ENCODE results near the gene GPR132.
A peak's percentile ranks its signal among the peaks of the same experiment; 100 is the strongest.

GPR132 gene

DNA sequence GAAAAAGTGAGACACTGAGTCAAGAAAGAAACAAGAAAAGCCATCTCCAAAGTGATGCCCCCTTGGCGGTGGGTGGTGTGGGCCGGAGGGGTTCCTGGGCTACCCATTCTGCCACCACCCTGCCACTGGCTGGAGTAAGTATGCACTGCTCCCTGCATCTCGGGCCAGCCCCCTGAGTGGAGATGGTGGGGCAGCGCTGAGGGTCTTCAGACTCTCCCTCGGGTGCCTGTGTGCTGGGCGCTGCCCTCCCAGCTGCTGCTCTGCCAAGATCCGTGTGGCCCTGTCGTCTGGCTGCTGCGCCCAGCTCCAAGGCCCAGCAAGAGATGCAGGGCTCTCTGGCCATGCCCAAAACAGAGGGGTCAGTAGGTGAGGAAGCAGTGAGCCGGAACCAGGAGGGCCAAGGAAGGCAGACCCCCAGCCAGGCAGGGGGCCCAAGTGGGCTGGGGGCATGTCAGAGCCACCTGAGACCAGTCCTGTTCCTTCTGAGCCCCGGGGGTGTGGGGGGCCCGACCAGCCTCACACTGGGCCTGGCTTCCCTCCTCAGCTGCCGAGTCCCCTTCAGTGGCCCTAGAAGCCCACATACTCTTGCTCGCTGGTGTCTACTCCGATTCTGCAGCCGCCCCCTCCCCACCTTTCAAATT lies 5.2 kb downstream of the GPR132 start:
- no peak for DNase-seq

DNA sequence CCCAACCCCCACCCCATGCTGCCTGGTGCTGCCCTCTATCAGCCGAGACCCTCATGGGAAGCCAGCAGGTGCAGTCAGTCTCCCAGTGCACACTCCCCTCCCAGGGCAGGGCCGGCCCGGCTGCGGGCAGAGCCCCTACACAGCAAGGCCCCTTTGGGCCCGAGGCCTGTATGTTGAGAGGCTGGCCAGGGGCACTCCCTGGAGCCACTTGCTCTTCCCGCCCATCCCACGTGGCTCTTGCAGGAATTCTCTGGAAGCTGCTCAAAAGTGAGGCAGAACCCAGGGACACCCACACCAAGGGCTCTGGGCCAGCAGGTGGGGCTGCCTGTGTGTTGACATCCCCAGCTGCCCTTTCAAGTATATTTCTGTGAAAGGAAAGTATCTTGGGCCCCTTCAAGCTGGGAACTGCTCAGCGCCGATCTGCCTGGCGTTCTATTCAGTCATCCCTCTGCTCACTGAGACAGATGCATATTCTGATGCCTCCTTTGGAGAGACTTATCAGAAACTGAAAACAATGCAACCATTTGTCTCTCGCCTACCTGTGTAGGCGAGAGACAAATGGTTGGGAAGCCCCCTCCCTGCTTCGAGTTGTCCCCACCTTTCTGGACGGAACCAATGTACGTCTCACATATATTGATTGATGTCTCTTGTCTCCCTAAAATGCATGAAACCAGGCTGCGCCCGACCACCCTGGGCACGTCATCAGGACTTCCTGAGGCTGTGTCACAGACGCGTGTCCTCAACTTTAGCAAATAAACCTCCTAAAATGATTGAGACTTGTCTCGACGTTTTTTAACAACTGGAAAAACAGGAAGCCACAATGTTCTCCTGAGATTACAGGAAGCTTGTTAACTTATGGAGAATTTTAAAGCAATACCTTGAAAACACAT lies 6.0 kb downstream of the GPR132 start:
- no peak for DNase-seq

DNA sequence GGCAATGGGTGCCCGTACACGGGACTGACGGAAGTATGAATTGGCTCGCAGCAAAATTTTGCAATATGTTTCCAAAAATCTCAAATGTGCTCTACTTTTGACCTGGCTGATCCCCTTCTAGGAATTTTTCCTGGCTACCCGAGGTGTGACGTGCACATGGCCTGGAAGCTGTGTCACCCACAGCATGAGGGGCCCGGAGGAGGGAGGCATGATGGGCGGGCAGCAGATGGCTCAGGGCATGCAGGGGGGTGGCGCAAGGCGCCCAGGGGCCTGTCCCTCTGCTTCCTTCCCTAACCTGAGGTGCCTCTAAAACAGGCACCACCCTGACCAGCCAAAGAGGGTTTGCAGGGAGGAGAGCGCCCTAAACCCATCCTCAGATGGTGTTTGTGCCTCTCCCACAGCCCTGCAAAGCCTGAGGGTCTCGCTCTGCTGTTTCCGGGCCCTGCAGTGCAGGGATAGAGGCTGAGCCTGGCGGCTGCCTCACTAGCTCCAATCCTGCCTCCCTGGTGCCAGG lies 6.7 kb downstream of the GPR132 start:
- DNase-seq, result no peak

DNA sequence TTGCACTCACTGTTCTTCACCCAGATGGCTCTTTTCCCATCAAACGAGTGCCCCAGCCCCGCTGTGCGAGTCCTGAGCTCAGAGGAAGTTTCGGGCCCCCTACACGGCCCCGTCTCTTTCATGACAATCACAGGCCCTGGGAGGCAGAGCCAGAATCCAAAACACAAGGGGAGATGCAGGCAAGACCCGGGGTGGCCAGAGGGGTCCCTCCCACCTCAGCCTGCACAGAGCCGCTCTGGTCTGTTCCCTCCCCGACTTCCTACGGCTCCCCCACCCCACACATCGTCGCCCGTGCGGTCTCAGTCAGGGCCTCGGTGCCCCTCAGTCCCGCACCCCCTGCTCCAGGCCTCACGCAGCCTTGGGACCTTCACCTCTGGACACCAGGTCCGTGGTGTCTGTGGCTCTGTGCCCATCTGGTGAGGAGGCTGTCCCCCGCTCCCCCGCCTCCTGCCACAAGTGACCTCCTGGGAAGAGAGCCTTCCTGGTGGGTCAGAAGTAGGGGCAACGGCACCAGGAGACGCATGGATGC lies 8.9 kb downstream of the GPR132 start:
- no peak for DNase-seq

DNA sequence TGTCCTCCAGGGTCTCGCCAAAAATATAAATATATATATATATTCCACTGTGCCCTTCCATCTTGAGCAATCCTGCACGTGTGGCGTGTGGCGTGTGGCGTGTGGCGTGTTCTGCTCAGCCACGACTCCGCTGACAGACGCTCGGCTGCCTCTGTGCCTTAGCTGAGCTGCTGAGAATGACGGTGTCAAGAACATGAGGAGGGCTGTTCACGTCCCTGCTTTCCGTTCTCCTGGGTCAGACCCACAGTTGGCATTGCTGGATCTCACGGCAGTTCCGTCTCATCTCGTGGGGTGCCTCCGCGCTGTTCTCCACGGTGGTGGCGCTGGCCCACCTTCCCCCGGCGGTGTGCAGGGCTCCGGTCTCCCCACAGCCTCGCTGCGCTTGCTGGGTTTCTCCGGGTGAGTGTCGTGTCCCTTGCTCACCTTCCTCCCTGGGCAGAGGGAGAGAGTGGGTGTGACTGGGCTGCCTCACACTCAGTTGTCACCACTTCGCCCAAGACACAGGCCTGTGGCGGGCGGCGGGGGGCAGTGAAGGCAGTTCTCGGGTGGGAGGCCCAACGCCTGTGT lies 9.4 kb downstream of the GPR132 start:
- no peak for DNase-seq

DNA sequence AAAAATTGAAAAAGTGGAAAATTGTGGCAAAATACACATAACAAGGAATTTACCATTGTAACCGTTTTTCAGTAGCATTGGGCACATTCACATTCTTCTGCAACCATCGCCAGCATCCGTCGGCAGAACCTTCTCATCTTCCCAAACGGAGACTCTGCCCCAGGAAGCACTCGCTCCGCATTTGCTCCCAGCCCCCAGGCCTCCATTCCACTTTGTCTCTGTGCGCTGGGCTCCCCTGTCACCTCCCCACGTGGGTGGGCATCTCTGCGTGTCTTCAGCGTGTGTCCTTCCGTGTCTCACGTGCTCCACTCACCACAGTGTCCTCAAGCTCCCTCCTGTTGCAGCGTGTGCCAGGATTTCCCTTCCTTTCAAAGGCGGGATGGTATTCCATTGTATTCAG lies 9.9 kb downstream of the GPR132 start:
- DNase-seq, result no peak

DNA sequence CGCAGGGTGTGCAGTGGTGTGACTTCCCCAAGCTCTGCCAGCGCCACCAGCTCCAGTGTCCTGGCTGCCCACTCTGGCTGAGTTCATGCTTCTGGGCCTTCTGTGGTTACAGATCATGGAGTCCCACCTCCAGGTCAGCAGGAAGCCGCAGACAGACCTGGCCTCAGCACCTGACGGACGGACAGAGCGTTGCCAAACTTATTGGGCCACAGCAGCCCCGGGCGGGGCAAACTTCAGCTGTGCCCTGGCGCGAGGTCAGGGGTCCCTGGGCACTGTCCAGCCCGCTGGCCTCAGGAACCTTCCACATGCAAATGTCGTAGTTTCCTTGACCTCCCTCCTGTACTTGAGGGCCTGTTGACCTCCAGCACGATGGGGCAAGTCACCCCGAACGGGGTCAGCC lies 11.2 kb downstream of the GPR132 start:
- DNase-seq, result no peak

DNA sequence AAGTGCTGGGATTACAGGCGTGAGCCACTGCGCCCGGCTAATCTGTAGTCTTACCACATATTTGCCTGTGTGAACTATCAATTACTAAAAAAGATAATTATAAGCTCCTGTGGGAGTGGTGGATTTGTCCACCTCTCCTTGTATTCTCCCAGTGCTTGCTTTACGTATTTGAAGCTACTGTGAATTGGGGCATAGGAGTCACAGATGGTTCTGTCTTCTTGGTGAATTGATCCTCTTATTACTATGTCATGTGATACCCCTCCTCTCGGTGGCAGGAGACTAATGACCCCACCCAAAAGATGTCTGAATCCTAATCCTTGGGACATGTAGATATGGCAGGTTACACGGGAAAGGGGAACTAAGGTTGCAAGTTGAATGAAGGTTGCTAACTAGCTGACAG lies 11.8 kb downstream of the GPR132 start:
- no peak for DNase-seq

DNA sequence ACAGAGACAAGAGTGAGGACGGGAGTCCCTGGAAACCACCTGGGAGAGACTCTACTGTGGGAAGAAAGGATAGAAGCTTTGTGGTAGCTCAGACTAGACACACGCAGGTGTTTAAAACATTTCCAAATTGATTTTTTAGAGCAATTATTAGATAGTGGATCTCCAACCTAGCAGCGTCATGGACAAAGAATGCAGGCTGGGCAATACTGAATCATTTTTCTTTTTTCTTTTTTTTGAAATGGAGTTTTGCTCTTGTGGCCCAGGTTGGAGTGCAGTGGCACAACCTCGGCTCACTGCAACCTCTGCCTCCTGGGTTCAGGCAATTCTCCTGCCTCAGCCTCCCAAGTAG lies 13.1 kb downstream of the GPR132 start:
- DNase-seq, result no peak

DNA sequence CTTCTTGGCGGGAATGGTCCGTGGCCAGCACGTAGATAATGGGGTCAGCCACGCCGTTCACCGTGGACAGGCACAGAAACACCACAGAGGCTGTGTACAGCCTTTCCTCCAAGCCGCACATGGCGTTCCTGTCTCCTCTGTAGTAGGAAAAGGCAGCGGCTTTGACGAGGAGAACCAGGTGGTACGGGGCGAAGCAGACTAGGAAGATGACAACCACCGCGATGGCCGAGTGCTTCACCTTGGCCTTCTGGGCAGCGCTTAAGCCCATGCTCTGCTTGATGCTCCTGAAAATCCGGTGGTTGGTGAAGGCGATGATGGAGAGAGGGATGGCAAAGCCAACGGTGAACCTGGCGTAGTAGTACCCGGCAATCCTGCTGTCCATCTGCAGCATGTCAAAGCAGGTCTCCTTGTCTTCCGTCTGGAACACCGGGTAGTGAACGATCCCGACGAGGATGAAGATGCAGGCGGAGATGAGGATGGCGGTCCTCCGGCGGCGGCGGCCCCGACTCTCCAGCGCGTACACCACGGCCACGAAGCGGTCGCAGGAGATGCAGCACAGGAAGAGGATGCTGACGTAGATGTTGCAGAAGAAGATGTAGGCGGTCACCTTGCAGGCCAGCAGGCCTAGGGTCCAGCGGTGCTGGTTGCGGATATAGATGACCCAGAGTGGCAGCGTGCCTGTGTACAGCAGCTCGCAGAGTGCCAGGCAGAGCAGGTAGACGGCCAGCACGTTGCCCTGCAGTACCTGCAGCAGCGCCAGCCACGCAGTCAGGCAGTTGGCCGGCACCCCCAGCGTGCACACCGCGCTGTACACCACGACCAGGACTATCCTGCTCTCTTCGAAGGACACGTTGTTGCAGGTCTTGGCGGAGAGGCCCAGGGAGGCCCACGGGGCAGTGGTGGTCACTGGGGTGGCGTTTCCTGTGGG lies 13.8 kb downstream of the GPR132 start:
- DNase-seq, result no peak

DNA sequence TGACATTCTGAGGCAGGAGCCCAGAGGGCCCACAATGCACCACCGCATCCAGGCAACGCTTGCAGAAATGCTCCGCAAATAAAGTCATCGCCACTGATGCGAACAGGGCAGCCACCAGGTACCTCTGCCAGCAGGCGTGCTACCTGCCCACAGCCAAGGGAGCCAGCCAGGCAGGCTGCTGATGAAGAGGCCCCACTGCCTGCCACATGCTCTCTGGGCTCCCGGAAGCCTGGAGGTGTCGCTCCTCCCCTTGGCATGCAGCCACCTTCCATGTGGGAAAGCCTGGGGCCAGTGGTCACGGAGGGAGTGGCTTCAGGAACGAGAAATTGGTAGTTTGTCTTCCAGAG lies 14.7 kb downstream of the GPR132 start:
- peak; percentile 46 for DNase-seq

DNA sequence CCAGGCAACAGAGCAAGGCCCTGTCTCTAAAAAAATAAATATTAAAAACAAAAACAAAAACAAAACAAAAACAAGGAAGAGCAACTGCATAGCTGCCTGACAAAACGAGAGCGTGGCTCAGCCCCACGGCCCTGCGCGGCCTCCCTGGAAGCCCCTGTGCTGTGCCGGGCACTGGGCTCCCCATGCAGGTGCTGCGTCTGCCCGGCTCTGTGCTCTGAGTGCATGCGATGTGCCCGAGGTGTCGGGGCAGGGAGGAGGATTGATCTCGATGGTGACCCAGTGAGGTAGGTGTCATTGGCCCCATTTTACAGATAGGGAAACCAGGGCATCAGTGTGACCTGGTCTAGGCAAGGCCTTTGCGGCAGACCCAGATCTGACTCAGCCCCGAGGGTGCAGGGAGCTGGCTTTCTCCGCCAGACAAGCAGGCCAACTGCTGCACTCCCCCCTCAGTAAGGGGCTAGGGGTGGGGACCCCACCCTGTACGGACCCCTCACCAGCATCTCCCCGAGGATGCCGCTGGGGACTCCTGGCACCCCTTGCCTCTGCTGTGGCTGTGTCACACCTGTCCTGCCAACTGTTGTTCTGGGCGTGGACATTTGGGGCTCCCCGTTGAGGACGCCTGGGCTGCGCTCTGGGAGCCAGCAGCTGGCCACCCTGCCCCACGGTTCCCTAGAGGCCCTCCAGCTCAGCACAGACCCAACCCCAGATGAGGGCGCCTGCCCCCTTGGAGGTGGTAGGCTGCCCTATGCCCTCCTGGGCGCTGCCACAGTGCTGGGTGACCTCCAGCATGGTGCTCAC lies 15.3 kb downstream of the GPR132 start:
- no peak for DNase-seq

DNA sequence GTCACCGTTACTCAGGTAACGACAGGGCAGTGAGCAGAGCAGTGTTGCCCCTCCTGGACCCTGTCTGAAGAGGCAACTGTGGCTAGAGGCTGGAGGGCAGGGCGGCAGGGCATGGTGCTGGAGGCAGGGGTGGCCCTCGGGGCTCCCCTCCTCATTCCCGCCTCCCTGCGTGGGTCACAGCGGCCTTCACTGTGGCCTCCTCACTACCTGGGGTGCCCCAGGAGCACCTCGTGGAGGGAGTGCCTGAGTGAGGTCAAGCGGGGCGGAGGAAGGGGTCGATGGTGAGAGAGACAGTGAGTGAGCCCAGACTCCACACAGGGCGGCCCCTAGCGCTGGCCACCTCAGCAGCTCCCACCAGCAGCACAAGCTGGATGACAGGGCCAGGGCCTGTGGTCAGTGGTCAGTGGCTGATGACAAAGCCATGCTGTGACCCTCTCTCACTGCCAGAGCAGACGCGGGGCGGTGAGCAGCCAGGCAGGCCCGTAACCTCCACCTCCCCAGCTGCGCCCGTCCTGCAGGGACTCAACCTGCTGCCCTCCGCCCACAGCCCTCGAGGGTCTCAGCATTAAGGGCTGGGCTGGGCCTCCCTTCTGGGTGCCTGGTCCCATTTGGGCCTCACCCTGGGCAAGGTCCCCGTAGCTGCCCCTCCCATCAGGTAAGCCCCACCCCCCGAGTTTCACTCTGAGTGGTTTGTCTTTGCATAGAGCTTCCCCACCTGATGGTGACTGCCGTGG lies 17.8 kb downstream of the GPR132 start:
- DNase-seq, result no peak

DNA sequence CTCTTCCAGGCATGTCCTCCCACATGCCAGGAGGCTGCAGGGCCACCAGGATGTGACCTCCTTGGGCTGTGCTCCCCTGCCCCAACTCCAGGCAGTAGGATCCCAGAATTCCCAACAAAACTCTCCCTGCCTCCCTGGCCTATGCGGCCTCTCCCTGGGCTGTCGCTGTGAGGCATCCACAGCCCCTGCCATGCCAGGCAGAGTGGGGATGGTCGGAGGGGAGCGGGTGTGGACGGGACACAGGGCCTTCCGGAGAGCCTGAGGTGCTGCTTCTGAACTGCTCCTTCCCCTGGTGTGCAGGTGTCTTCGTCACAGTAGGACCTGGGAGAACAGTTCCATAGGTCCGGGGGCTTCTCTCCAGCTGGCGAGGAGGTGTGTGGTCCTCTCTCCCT lies 18.3 kb downstream of the GPR132 start:
- DNase-seq, result no peak

DNA sequence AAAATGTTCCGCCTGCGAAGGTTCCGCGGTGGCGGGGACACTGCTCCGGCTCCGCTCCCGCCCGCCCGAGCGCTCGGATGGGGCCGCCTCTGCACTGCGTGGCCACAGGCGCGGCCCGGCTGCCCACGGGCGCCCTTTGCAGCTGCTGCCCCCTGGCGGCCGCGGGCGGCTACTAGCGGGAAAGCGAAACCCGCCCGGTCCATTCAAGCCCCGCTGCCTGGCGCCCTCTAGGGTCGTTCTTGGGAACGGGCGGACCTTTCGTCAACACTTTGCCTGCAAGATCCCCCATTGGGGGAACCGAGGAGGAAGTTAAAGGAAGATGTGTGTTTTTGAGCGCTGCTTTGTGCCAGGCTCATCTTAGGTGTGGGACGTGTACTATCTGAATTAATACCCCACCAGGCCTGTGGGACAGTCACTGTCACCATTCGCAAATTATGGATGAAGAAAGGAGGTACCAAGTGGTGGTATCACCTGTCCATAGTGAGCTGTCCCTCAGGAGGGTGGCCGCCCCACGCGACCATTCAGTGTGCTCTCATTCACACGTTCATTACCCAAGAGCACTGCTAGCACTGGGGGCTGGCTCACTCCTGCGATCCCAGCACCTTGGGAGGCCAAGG lies 19.4 kb downstream of the GPR132 start:
- no peak for DNase-seq

DNA sequence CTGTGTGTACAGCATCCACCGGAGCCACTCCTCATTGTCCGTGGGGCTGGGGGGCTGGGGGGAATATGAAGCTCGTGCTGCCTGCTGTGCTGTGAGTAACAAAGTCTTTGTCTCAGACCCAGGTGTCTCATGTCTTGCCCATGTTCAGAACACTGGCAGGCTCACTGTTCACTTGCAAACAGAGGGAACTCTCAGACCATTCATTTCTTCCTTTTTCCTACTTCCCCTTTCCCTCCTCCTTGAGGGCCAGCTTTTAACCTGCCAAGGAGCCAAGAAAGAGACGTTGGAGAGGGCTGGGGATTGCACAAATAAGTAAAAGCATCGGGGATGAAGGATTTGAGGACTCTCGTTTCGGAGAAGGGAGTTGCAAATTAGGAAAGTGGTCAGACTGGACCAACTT lies 21.6 kb downstream of the GPR132 start:
- DNase-seq, result no peak

DNA sequence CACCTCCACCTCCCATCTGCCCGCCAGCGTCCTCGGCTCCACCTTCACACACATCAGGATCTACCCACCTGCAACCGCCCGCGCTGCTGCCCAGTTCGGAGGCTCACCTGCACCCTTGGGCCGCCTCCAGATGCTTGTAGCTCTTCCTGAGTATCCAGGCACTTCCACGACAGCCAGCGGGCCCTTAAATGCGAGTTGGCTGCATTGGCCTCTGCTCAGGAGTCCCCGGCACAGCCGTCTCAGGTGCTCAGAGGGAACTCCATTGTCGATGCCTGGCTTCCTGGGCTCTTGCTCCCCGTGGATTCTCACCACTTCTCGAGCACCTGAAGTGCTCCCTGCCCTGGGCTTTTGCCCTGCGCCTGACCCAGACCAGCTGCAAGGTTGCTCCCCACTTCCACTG lies 22.4 kb downstream of the GPR132 start:
- DNase-seq, result no peak

DNA sequence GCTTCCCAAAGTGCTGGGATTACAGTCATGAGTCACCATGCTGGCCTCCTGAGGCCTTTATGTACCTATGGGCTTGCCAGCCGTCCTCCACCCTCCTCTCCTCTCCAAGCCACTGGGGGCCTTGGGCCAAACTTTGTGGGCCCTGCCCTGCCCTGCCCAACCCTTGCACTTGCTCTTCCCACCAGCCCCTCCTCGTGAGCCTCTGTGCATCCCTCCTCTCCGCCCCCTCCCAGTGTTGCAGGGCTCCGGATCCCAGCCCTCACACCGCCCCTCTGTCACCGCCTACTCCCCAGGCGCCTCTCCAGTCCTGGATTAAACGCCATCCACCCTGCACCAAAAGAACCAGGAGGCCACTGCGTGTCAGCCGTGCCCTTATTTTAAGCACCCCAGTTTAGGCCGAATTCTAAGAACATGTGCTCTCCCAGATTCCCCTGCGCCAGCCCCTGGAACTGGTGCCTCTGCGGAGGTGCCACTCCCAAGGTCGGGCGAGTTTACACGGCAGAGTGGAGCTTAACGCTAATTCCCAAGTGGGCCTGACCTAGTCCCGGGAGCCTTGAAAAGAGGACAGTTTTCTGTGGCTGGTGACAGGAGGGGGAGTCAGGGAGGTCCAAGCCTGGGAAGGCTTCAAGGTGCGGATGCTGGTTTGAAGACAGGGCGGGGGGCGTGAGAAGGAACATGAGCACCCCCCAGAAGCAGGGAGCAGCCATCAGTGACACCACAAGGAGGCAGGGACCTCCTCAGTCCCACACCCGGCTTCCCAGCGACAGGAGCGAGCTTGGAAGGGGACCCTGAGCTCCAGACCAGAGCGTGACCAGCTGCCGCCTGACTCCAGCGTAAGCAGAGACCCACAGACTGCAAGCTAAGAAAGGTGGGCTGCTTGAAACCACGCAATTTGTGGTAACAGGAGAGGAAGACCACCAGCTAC lies 23.1 kb downstream of the GPR132 start:
- DNase-seq, result no peak

DNA sequence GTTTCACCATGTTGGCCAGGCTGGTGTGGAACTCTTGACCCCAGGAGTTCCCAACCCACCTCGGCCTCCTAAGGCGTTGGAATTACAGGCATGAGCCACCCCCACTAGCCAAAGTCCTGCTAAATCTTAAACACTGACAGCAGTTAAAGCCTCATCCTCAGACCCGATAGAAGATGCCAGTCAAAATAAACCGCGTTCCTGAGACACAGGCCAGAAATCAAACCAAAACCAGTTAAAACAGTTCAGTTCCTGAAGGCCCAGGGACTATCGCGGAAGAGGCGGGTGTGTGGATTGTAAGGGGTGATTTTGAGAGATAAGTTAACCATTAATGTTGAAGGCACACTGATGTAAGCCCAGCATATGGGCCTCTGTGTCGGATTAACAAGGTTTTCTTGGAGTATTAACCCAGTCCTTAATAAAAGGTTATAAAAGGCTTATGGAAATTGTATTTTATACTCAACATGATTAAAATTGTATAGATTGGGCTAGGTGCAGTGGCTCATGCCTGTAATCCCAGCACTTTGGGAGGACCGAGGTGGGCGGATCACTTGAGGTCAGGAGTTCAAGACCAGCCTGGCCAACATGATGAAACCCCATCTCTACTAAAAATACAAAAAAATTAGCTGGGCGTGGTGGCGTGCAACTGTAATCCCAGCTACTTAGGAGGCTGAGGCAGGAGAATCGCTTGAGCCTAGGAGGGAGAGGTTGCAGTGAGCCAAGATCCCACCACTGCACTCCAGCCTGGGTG lies 25.6 kb downstream of the GPR132 start:
- DNase-seq, result no peak
